Gastroesophageal sphincter (tissue), 4 donors: Measurements from ENCODE around the gene FBXO46. TPM values are rescaled to one million over a fixed set of nuclear protein-coding genes. Genes with fewer than 3 reads are reported as not detected.

Experiments
- ATAC-seq: fragments of 150-250 bp; one replicate; pipeline ENCODE4 v1.9.1; 2016; ENCODE audit warnings: mild to moderate bottlenecking, moderate library complexity
- H3K27ac ChIP-seq, 4 donors: fragments of 200-600 bp; sonication (generic) in 3 of 4; 1 replicate in 3 of 4; 2 replicates in 1 of 4; pipeline ENCODE4 v1.5.1; 2016 to 2019
- H3K27me3 ChIP-seq: fragments of 200-600 bp; sonication (generic); one replicate; pipeline ENCODE4 v1.5.1; 2019
- H3K36me3 ChIP-seq, 2 donors: fragments of 200-600 bp; sonication (generic); one replicate each; pipeline ENCODE4 v1.5.1; 2019; ENCODE audit warnings: control low read depth in 1 of 2
- H3K4me1 ChIP-seq, 3 donors: fragments of 200-600 bp; sonication (generic); 1 replicate in 2 of 3; 2 replicates in 1 of 3; pipeline ENCODE4 v1.5.1; 2016 to 2019; ENCODE audit warnings: control low read depth in 2 of 3
- H3K4me3 ChIP-seq, 2 donors: fragments of 200-600 bp; sonication (generic); one replicate each; pipeline ENCODE4 v1.5.1; 2019; ENCODE audit warnings: mild to moderate bottlenecking in 1 of 2, moderate library complexity in 1 of 2
- H3K9me3 ChIP-seq, 3 donors: fragments of 200-600 bp; sonication (generic); one replicate each; pipeline ENCODE4 v1.5.1; 2017 to 2019; ENCODE audit warnings: control low read depth in 2 of 3
- EP300 ChIP-seq: sonication (generic); formaldehyde crosslinking; IDR thresholded peaks from one replicate; pipeline ENCODE4 v1.6.1; 2017; ENCODE audit warnings: antibody characterized with exemption, mild to moderate bottlenecking
- POLR2A ChIP-seq, 2 donors: fragments of 450-650 bp; IDR thresholded peaks; one replicate each; pipeline ENCODE4 v1.6.1; 2017; ENCODE audit warnings: antibody characterized with exemption in 2 of 2, mild to moderate bottlenecking in 2 of 2, moderate library complexity in 1 of 2
- POLR2AphosphoS5 ChIP-seq: sonication (generic); formaldehyde crosslinking; IDR thresholded peaks from one replicate; pipeline ENCODE4 v1.6.1; 2017; ENCODE audit warnings: antibody characterized with exemption
- WGBS, 2 donors: methylation state at CpG; one replicate each; pipeline ENCODE4 v1.1.5; 2018; ENCODE audit warnings: low coverage in 1 of 2; 5-methylcytosine and 5-hydroxymethylcytosine counted together
- total RNA-seq, 4 donors: library from RNA; depleted of rRNA; stranded (reverse); fragments of >200 nt; gene quantifications; one replicate each; pipeline ENCODE4 v1.1.0, GENCODE V29; 2016
- TF ChIP-seq, protein P1 (sequence below), 4 experiments: fragments of 200-600 bp in 2 of 4; fragments of 450-650 bp in 2 of 4; sonication (generic) in 1 of 4; IDR thresholded peaks; one replicate each; pipeline ENCODE4 v1.5.1; 2017 to 2019; ENCODE audit warnings: antibody characterized with exemption in 4 of 4, mild to moderate bottlenecking in 2 of 4, moderate library complexity in 2 of 4

The FBXO46 gene
- total RNA-seq, 4 donors from 2014 or later: 12.1 to 20.5 (median 14.9) TPM

DNA sequence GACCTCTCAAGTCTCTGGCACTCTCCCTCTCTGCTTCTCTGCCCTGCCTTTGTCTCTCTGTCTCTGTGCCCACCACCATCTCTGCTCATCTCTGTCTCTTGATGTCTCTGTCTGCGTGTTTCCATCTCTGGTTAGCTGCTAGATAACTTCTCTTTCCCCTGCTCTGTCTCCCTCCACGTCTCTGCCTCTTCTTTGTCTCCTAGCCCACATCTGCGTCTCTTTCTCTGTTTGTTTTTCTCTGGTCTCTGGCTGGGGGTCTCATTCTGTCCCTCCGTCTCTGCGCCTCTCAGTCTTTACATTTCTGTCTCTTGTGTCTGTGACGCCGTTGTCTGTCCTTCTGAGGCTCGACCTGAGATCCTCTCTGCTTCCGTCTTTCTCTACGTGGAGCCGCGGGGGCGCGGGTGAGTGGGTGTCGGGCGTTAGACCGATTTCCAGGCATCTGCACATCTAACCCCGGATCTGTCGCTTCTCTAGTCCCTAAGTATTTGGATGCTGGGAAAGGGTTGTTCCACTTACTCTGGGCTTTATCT, 62.3 kb downstream of the FBXO46 start:
- Histone ChIP-seq H3K4me1 (peaks cover 0 to 32% (median 18%) of the 10 kb centered on the region in 3 donors), H3K9me3 (no peaks in the 10 kb centered on the region), H3K27ac (no peak overlapping the region), H3K27me3 (peaks cover 100% of the 10 kb centered on the region), H3K4me3 (peak overlapping the region in 1 of 2 donors; percentile 35), H3K36me3 (no peaks in the 10 kb centered on the region)
- 0 to 1% methylated on average over 5 to 12 of the region's 19 CpGs for WGBS, 2 donors
- TF ChIP-seq POLR2A (IDR thresholded peaks at IDR 0.05) (no peak), EP300 (no peak), POLR2AphosphoS5 (no peak)
- TF ChIP-seq, protein P1, sequence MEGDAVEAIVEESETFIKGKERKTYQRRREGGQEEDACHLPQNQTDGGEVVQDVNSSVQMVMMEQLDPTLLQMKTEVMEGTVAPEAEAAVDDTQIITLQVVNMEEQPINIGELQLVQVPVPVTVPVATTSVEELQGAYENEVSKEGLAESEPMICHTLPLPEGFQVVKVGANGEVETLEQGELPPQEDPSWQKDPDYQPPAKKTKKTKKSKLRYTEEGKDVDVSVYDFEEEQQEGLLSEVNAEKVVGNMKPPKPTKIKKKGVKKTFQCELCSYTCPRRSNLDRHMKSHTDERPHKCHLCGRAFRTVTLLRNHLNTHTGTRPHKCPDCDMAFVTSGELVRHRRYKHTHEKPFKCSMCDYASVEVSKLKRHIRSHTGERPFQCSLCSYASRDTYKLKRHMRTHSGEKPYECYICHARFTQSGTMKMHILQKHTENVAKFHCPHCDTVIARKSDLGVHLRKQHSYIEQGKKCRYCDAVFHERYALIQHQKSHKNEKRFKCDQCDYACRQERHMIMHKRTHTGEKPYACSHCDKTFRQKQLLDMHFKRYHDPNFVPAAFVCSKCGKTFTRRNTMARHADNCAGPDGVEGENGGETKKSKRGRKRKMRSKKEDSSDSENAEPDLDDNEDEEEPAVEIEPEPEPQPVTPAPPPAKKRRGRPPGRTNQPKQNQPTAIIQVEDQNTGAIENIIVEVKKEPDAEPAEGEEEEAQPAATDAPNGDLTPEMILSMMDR (IDR thresholded peaks at IDR 0.05): no peak
- ATAC-seq: no peak

DNA sequence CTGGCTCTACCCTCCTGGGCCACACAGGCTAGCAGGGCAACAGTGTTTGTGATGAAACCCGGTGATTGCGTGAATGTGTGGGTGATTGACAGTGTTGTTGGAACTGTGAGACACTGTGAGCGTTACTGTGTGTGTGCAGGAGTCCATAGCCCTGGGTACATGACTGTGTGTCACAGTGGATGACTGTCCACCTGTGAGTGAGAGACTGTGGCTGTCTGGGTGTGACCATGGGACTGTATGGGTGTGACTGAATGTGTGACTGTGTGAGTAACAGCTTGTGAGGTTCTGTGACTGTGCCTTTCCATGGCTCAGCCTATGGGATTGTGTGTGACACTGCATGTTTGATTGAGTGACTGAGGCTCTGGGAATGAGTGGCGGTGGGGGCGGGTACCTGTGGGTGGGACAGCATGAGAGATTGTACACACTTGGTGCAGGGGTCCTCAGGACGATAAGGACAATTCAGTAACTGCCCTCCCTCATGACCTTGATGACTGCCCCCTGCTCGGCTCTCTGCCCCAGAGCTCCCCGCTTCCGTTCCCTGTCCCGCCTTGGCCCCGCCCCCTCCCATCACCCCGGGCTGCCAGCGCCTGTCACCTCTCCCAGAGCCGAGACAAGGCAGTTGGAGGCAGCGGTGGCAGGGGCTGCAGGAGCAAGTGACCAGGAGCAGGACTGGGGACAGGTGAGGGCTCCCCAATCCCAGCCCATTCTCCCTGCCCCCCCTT, 62.9 kb downstream of the FBXO46 start, which contains the start of gene GIPR:
Gene GIPR, plus strand, starts transcription at position 602 of the 722 bp plus-strand sequence. CDS start 1,300 bp downstream, outside the sequence.
- no peaks in the 10 kb centered on the region for H3K9me3 ChIP-seq
- H3K27me3 ChIP-seq: peaks cover 99% of the 10 kb centered on the region
- H3K27ac ChIP-seq: no peak within 1 kb of the TSS
- ATAC-seq: no peak
- peak within 1 kb of the TSS in 1 of 2 donors; percentile 35 for H3K4me3 ChIP-seq
- TF ChIP-seq, protein P1 (IDR thresholded peaks at IDR 0.05): no peak
- TF ChIP-seq EP300 (no peak), POLR2AphosphoS5 (no peak), POLR2A (IDR thresholded peaks at IDR 0.05) (no peak)
- WGBS, 2 donors: 10 to 25% methylated on average over 2 to 4 of the region's 15 CpGs
- no peaks in the 10 kb centered on the region for H3K36me3 ChIP-seq
- peaks cover 0 to 32% (median 18%) of the 10 kb centered on the region in 3 donors for H3K4me1 ChIP-seq

DNA sequence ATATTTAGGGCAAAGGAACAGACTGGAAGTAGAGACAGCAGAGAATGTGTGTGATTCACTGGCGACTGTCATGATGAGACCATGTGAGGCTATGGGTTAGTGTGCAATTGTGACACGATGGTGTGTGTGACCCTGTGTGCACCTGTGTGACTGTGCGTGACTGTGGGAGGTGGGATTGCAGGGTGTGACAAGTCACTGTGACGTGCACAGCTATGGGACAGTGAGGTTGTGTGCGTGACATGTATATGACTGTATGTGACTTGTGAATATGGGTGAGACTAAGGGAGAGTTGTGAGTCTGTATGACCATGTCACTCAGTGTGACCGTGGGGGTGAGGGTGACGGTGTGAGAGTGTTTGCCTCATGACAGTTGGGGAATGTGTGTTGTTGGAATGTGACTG, 66.1 kb downstream of the FBXO46 start:
- peaks cover 0 to 17% (median 16%) of the 10 kb centered on the region in 3 donors for H3K4me1 ChIP-seq
- H3K9me3 ChIP-seq: no peaks in the 10 kb centered on the region
- no peak overlapping the region for H3K27ac ChIP-seq
- ATAC-seq: no peak
- H3K4me3 ChIP-seq: no peak overlapping the region
- WGBS, 2 donors: 63 to 80% methylated on average over 7 of the region's 7 CpGs
- no peaks in the 10 kb centered on the region for H3K36me3 ChIP-seq
- TF ChIP-seq POLR2AphosphoS5 (no peak), POLR2A (IDR thresholded peaks at IDR 0.05) (no peak), EP300 (no peak)
- TF ChIP-seq, protein P1 (IDR thresholded peaks at IDR 0.05): no peak
- H3K27me3 ChIP-seq: peaks cover 88% of the 10 kb centered on the region

DNA sequence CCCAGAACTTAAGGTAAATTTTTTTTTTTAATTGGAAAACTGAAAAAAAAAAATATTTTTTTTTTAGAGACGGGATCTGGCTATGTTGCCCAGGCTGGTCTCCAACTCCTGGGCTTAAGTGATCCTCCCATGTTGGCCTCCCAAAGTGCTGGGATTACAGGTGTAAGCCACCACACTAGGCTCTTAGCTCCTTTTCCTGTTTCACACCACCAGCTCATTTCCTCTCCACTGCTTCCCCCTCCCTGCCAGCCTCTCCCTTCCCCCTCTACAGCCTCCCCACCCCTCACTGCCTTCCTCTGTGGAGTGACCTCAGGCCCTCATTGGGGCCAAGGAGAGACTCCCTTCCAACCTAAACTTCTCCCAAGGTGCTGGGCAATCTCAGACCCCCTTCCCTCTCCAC, 66.9 kb downstream of the FBXO46 start:
- ATAC-seq: no peak
- Histone ChIP-seq H3K9me3 (no peaks in the 10 kb centered on the region), H3K27ac (no peak overlapping the region), H3K4me1 (peaks cover 0 to 10% (median 8%) of the 10 kb centered on the region in 3 donors), H3K27me3 (peaks cover 88% of the 10 kb centered on the region), H3K4me3 (no peak overlapping the region), H3K36me3 (no peaks in the 10 kb centered on the region)
- TF ChIP-seq POLR2A (IDR thresholded peaks at IDR 0.05) (no peak), POLR2AphosphoS5 (no peak), EP300 (no peak)
- TF ChIP-seq, protein P1 (IDR thresholded peaks at IDR 0.05): no peak
- WGBS, 2 donors: 75 to 100% methylated on average over 1 of the region's 1 CpG

DNA sequence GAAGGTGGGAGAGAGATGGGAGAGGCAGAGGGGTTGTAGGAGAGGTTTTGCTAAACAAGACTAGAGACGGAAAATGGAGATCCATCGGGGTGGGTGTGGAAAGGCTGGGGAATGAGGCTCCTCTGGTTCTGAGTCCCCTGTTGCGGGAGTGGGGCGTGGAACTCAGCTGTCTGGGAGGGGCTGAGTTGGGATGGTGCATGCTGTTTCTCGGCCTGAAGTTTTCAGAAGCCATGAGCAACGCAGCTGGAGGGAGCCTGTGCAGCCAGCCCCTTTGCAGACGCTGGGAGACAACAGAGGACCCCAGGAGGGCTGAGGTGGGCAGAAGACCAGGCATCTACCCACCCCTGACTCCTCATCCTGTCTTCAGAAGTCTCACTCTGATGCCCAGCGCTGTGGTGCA, 70.1 kb downstream of the FBXO46 start:
- 27 to 59% methylated on average over 3 to 8 of the region's 8 CpGs for WGBS, 2 donors
- no peak for ATAC-seq
- H3K27me3 ChIP-seq: peaks cover 70% of the 10 kb centered on the region
- TF ChIP-seq, protein P1 (IDR thresholded peaks at IDR 0.05): no peak
- TF ChIP-seq POLR2A (IDR thresholded peaks at IDR 0.05) (no peak), POLR2AphosphoS5 (no peak)
- no peaks in the 10 kb centered on the region for H3K36me3 ChIP-seq
- no peak overlapping the region for H3K4me3 ChIP-seq
- no peaks in the 10 kb centered on the region for H3K4me1 ChIP-seq
- no peaks in the 10 kb centered on the region for H3K9me3 ChIP-seq
- H3K27ac ChIP-seq: no peak overlapping the region
